ENCODE data around the gene SPEN. TPM values are rescaled to one million over a fixed set of nuclear protein-coding genes. Genes with fewer than 3 reads are reported as not detected.

The SPEN gene
- total and polyA plus RNA-seq, 2 of the 13 experiments (the other 11 are each of a cell fraction or from before 2014, with no cell fraction given) = 4.8 to 14.0 TPM

DNA sequence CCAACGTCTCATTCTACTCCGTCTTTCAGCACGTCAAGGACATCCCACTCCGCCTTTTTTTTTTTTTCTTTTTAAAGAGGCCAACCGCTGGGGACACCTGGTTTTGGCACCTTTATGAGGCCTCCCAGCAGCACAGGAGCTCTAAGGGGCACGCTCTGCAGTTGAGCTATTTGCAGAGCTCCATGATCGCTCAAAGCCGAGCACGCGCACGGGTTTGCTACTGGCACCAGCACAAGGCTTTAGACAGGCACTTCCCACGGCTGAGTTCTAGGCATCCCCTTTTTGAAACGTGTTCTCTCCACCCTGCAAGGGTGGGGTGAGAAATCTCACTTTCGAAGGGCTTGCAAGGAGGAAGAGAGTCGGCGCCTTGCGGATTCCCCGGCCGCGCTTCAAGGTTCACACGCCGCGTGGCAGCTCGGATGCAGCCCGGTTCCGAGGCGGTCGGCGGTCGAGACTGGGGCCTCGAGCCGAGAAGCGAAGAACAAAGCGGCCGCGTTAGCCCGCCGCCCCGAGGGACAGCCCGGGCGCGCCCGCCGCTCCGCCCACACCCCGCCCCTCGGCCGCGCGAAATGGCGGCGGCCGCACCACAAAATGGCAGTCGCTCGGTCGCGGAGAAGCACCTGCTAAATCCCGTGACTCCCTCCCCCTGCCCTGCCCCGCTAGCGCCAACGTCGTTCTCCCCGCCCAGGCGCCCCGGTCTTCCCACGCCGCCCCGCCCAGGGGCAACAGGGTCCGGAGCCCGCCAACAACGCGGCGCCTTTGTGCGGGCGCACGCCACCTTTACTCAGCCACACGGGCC is 12.9 kb upstream of the SPEN start (continued):
- TF ChIP-seq RFXANK (CRISPR knock-in tag; IDR thresholded peaks at IDR 0.05) (0 out of 2 replicates have a peak, but pooled peaks have one; percentile 12), FOXM1 (CRISPR knock-in tag; IDR thresholded peaks at IDR 0.05) (0 out of 2 replicates have a peak, but pooled peaks have one; percentile 40), NR2F1 (CRISPR knock-in tag; IDR thresholded peaks at IDR 0.05) (peak in 1 of 2 experiments; percentile 34; a peak in 1 of 4 replicates), SMAD3 (CRISPR knock-in tag; IDR thresholded peaks at IDR 0.05) (peak; percentile 76; the same call in 1 of the 2 replicates), MZF1 (CRISPR knock-in tag; IDR thresholded peaks at IDR 0.05; ENCODE audit: borderline replicate concordance) (no peak), ZNF567 (CRISPR knock-in tag; IDR thresholded peaks at IDR 0.05; ENCODE audit: borderline replicate concordance) (no peak), NR2F6 (IDR thresholded peaks at IDR 0.05) (no peak), NR2F6 (CRISPR knock-in tag; IDR thresholded peaks at IDR 0.05) (peak; percentile 20; the same call in 1 of the 2 replicates), ZNF616 (CRISPR knock-in tag; IDR thresholded peaks at IDR 0.05; ENCODE audit: low read depth) (no peak; the same call in 1 of the 2 replicates), ZFP36 (IDR thresholded peaks at IDR 0.05; ENCODE audit: borderline replicate concordance, low read depth, low read length, partially characterized antibody) (no peak), CEBPG (CRISPR knock-in tag; IDR thresholded peaks at IDR 0.05) (no peak; the same call in 1 of the 2 replicates), TAF1 (CRISPR knock-in tag; IDR thresholded peaks at IDR 0.05) (peak; percentile 79), U2AF2 (IDR thresholded peaks at IDR 0.05; ENCODE audit: low read depth, low read length) (no peak), DPF2 (CRISPR knock-in tag; IDR thresholded peaks at IDR 0.05; ENCODE audit: borderline replicate concordance, low read depth) (no peak), MTF1 (CRISPR knock-in tag; IDR thresholded peaks at IDR 0.05) (0 out of 2 replicates have a peak, but pooled peaks have one; percentile 57), HNRNPUL1 (IDR thresholded peaks at IDR 0.05; ENCODE audit: low read depth, low read length) (no peak), ZNF629 (CRISPR knock-in tag; conservative IDR thresholded peaks at IDR 0.05) (peak; percentile 40; the same call in 1 of the 2 replicates), SMYD3 (CRISPR knock-in tag; IDR thresholded peaks at IDR 0.05) (no peak), ZNF30 (CRISPR knock-in tag; IDR thresholded peaks at IDR 0.05) (peak; percentile 78; the same call in 1 of the 2 replicates), IKZF1 (IDR thresholded peaks at IDR 0.05) (no peak)
- TF ChIP-seq, protein P1, sequence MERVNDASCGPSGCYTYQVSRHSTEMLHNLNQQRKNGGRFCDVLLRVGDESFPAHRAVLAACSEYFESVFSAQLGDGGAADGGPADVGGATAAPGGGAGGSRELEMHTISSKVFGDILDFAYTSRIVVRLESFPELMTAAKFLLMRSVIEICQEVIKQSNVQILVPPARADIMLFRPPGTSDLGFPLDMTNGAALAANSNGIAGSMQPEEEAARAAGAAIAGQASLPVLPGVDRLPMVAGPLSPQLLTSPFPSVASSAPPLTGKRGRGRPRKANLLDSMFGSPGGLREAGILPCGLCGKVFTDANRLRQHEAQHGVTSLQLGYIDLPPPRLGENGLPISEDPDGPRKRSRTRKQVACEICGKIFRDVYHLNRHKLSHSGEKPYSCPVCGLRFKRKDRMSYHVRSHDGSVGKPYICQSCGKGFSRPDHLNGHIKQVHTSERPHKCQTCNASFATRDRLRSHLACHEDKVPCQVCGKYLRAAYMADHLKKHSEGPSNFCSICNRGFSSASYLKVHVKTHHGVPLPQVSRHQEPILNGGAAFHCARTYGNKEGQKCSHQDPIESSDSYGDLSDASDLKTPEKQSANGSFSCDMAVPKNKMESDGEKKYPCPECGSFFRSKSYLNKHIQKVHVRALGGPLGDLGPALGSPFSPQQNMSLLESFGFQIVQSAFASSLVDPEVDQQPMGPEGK (CRISPR knock-in tag; IDR thresholded peaks at IDR 0.05) = peak; percentile 45
- TF ChIP-seq, protein P2, sequence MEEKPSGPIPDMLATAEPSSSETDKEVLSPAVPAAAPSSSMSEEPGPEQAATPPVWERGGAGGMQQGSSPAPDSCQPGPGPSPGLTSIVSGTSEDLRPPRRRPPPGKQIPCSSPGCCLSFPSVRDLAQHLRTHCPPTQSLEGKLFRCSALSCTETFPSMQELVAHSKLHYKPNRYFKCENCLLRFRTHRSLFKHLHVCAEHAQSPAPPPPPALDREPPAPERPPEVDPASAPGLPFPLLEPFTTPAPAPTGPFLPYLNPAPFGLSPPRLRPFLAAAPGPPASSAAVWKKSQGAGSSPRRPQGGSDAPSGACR (CRISPR knock-in tag; IDR thresholded peaks at IDR 0.05) = no peak
- TF ChIP-seq, protein P3, sequence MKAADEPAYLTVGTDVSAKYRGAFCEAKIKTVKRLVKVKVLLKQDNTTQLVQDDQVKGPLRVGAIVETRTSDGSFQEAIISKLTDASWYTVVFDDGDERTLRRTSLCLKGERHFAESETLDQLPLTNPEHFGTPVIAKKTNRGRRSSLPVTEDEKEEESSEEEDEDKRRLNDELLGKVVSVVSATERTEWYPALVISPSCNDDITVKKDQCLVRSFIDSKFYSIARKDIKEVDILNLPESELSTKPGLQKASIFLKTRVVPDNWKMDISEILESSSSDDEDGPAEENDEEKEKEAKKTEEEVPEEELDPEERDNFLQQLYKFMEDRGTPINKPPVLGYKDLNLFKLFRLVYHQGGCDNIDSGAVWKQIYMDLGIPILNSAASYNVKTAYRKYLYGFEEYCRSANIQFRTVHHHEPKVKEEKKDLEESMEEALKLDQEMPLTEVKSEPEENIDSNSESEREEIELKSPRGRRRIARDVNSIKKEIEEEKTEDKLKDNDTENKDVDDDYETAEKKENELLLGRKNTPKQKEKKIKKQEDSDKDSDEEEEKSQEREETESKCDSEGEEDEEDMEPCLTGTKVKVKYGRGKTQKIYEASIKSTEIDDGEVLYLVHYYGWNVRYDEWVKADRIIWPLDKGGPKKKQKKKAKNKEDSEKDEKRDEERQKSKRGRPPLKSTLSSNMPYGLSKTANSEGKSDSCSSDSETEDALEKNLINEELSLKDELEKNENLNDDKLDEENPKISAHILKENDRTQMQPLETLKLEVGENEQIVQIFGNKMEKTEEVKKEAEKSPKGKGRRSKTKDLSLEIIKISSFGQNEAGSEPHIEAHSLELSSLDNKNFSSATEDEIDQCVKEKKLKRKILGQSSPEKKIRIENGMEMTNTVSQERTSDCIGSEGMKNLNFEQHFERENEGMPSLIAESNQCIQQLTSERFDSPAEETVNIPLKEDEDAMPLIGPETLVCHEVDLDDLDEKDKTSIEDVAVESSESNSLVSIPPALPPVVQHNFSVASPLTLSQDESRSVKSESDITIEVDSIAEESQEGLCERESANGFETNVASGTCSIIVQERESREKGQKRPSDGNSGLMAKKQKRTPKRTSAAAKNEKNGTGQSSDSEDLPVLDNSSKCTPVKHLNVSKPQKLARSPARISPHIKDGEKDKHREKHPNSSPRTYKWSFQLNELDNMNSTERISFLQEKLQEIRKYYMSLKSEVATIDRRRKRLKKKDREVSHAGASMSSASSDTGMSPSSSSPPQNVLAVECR (CRISPR knock-in tag; IDR thresholded peaks at IDR 0.05; ENCODE audit: borderline replicate concordance) = peak; percentile 60; the same call in 1 of the 2 replicates
